Activated CD4-positive, alpha-beta T cell treated with anti-CD3 and anti-CD28 coated beads, Interleukin-2, amount 10 ng/mL, durations not matched to agents 24 days and 14 days (primary cell): ENCODE data around the gene UVRAG. TPM values are rescaled to one million over a fixed set of nuclear protein-coding genes. Genes with fewer than 3 reads are reported as not detected.

Experiments
- DNase-seq: peaks from one replicate; pipeline ENCODE4 v3.0.0; 2022
- H3K27ac Mint-ChIP-seq: one replicate; pipeline ENCODE4 v1.8.0; 2022; ENCODE audit warnings: mild to moderate bottlenecking, mixed read lengths
- H3K27me3 Mint-ChIP-seq: one replicate; pipeline ENCODE4 v1.8.0; 2022; ENCODE audit warnings: mixed read lengths
- H3K36me3 Mint-ChIP-seq: one replicate; pipeline ENCODE4 v1.8.0; 2022; ENCODE audit warnings: low read depth, mild to moderate bottlenecking, mixed read lengths
- H3K4me1 Mint-ChIP-seq: one replicate; pipeline ENCODE4 v1.8.0; 2021; ENCODE audit warnings: mixed read lengths
- H3K4me3 Mint-ChIP-seq: one replicate; pipeline ENCODE4 v1.8.0; 2022; ENCODE audit warnings: mild to moderate bottlenecking, moderate library complexity, mixed read lengths
- H3K9me3 Mint-ChIP-seq: one replicate; pipeline ENCODE4 v1.8.0; 2021; ENCODE audit warnings: mixed read lengths
- intact Hi-C: fragments of 100-400 bp; cut with micrococcal nuclease; formaldehyde crosslinking; loops from one replicate; pipeline ENCODE4 v1.15.1; 2023
- total RNA-seq: library from RNA; stranded (reverse); gene quantifications from 2 replicates; pipeline ENCODE4 v1.2.3, GENCODE V29; 2022

UVRAG gene
- total RNA-seq, 1 donor from 2014 or later, result 19.2 TPM

- DNase-seq, result no peak
- Mint-ChIP-seq H3K9me3 (no peaks in the 10 kb centered on the region), H3K27ac (no peak overlapping the region), H3K4me3 (no peak overlapping the region), H3K36me3 (peaks cover 19% of the 10 kb centered on the region), H3K4me1 (peaks cover 11% of the 10 kb centered on the region), H3K27me3 (no peaks in the 10 kb centered on the region)
- intact Hi-C loops, result no loop called here
Measured at GRCh38 chr11:76025068-76025467, 210.1 kb downstream of the UVRAG start.

- Mint-ChIP-seq H3K27ac (no peak overlapping the region), H3K27me3 (no peaks in the 10 kb centered on the region), H3K9me3 (no peaks in the 10 kb centered on the region), H3K4me3 (no peak overlapping the region), H3K36me3 (peaks cover 18% of the 10 kb centered on the region), H3K4me1 (peaks cover 11% of the 10 kb centered on the region)
- no peak for DNase-seq
- intact Hi-C loops, result no loop called here
Measured at GRCh38 chr11:76025817-76026216, 210.8 kb downstream of the UVRAG start.

- no peaks in the 10 kb centered on the region for H3K27me3 Mint-ChIP-seq
- DNase-seq, result no peak
- intact Hi-C loops, result no loop called here
- peaks cover 8% of the 10 kb centered on the region for H3K4me1 Mint-ChIP-seq
- no peak overlapping the region for H3K4me3 Mint-ChIP-seq
- H3K9me3 Mint-ChIP-seq, result no peaks in the 10 kb centered on the region
- H3K36me3 Mint-ChIP-seq, result peaks cover 15% of the 10 kb centered on the region
- H3K27ac Mint-ChIP-seq, result no peak overlapping the region
Measured at GRCh38 chr11:76026281-76026680, 211.3 kb downstream of the UVRAG start.

GRCh38 chr11:76026862-76027261, 211.9 kb downstream of the UVRAG start:
- Mint-ChIP-seq H3K36me3 (peaks cover 11% of the 10 kb centered on the region), H3K27ac (no peak overlapping the region), H3K9me3 (no peaks in the 10 kb centered on the region), H3K4me1 (peaks cover 5% of the 10 kb centered on the region), H3K4me3 (no peak overlapping the region), H3K27me3 (no peaks in the 10 kb centered on the region)
- DNase-seq, result no peak
- intact Hi-C loops, result no loop called here

- H3K27ac Mint-ChIP-seq, result no peak overlapping the region
- no peaks in the 10 kb centered on the region for H3K4me1 Mint-ChIP-seq
- H3K4me3 Mint-ChIP-seq, result no peak overlapping the region
- no peak for DNase-seq
- intact Hi-C loops, result no loop called here
- H3K9me3 Mint-ChIP-seq, result no peaks in the 10 kb centered on the region
- H3K36me3 Mint-ChIP-seq, result peaks cover 8% of the 10 kb centered on the region
- no peaks in the 10 kb centered on the region for H3K27me3 Mint-ChIP-seq
Measured at GRCh38 chr11:76030286-76030685, 215.3 kb downstream of the UVRAG start.

- Mint-ChIP-seq H3K9me3 (no peaks in the 10 kb centered on the region), H3K36me3 (peaks cover 8% of the 10 kb centered on the region), H3K4me1 (no peaks in the 10 kb centered on the region), H3K27me3 (no peaks in the 10 kb centered on the region), H3K4me3 (no peak overlapping the region), H3K27ac (no peak overlapping the region)
- DNase-seq, result no peak
- intact Hi-C loops, result no loop called here
Measured at GRCh38 chr11:76030968-76031590, 216.1 kb downstream of the UVRAG start.

GRCh38 chr11:76033699-76034098, 218.7 kb downstream of the UVRAG start:
- intact Hi-C loops, result no loop called here
- Mint-ChIP-seq H3K27me3 (no peaks in the 10 kb centered on the region), H3K4me1 (no peaks in the 10 kb centered on the region), H3K36me3 (peaks cover 2% of the 10 kb centered on the region), H3K4me3 (no peak overlapping the region), H3K9me3 (no peaks in the 10 kb centered on the region), H3K27ac (no peak overlapping the region)
- no peak for DNase-seq

- no peaks in the 10 kb centered on the region for H3K27me3 Mint-ChIP-seq
- intact Hi-C loops, result no loop called here
- no peaks in the 10 kb centered on the region for H3K4me1 Mint-ChIP-seq
- no peak for DNase-seq
- no peak overlapping the region for H3K4me3 Mint-ChIP-seq
- H3K36me3 Mint-ChIP-seq, result peaks cover 4% of the 10 kb centered on the region
- no peaks in the 10 kb centered on the region for H3K9me3 Mint-ChIP-seq
- H3K27ac Mint-ChIP-seq, result no peak overlapping the region
Measured at GRCh38 chr11:76035020-76035419, 220.0 kb downstream of the UVRAG start.

GRCh38 chr11:76038608-76039007, 223.6 kb downstream of the UVRAG start:
- peaks cover 2% of the 10 kb centered on the region for H3K36me3 Mint-ChIP-seq
- no peak for DNase-seq
- intact Hi-C loops, result no loop called here
- no peaks in the 10 kb centered on the region for H3K9me3 Mint-ChIP-seq
- H3K4me3 Mint-ChIP-seq, result no peak overlapping the region
- no peaks in the 10 kb centered on the region for H3K27me3 Mint-ChIP-seq
- no peaks in the 10 kb centered on the region for H3K4me1 Mint-ChIP-seq
- no peak overlapping the region for H3K27ac Mint-ChIP-seq

GRCh38 chr11:76041208-76041607, 226.2 kb downstream of the UVRAG start:
- H3K27me3 Mint-ChIP-seq, result no peaks in the 10 kb centered on the region
- H3K4me1 Mint-ChIP-seq, result no peaks in the 10 kb centered on the region
- H3K9me3 Mint-ChIP-seq, result peaks cover 2% of the 10 kb centered on the region
- H3K36me3 Mint-ChIP-seq, result peaks cover 3% of the 10 kb centered on the region
- no peak overlapping the region for H3K4me3 Mint-ChIP-seq
- no peak overlapping the region for H3K27ac Mint-ChIP-seq
- intact Hi-C loops, result no loop called here
- DNase-seq, result no peak

- intact Hi-C loops, result no loop called here
- peaks cover 10% of the 10 kb centered on the region for H3K36me3 Mint-ChIP-seq
- no peaks in the 10 kb centered on the region for H3K27me3 Mint-ChIP-seq
- no peaks in the 10 kb centered on the region for H3K4me1 Mint-ChIP-seq
- H3K9me3 Mint-ChIP-seq, result peaks cover 36% of the 10 kb centered on the region
- no peak overlapping the region for H3K27ac Mint-ChIP-seq
- no peak for DNase-seq
- H3K4me3 Mint-ChIP-seq, result no peak overlapping the region
Measured at GRCh38 chr11:76044750-76045320, 229.8 kb downstream of the UVRAG start.

- Mint-ChIP-seq H3K27ac (no peak overlapping the region), H3K4me1 (no peaks in the 10 kb centered on the region), H3K9me3 (peaks cover 39% of the 10 kb centered on the region), H3K4me3 (no peak overlapping the region), H3K36me3 (peaks cover 12% of the 10 kb centered on the region), H3K27me3 (no peaks in the 10 kb centered on the region)
- no peak for DNase-seq
- intact Hi-C loops, result no loop called here
Measured at GRCh38 chr11:76047231-76047630, 232.2 kb downstream of the UVRAG start.

GRCh38 chr11:76047766-76048165, 232.8 kb downstream of the UVRAG start:
- Mint-ChIP-seq H3K9me3 (peaks cover 39% of the 10 kb centered on the region), H3K36me3 (peaks cover 14% of the 10 kb centered on the region), H3K4me3 (no peak overlapping the region), H3K4me1 (no peaks in the 10 kb centered on the region), H3K27me3 (no peaks in the 10 kb centered on the region), H3K27ac (no peak overlapping the region)
- no peak for DNase-seq
- intact Hi-C loops, result no loop called here

GRCh38 chr11:76048763-76049162, 233.8 kb downstream of the UVRAG start:
- H3K27me3 Mint-ChIP-seq, result no peaks in the 10 kb centered on the region
- no peak overlapping the region for H3K4me3 Mint-ChIP-seq
- peak; percentile 64 for DNase-seq
- intact Hi-C loops, result no loop called here
- H3K36me3 Mint-ChIP-seq, result peaks cover 18% of the 10 kb centered on the region
- H3K4me1 Mint-ChIP-seq, result no peaks in the 10 kb centered on the region
- peaks cover 42% of the 10 kb centered on the region for H3K9me3 Mint-ChIP-seq
- H3K27ac Mint-ChIP-seq, result no peak overlapping the region

GRCh38 chr11:76049511-76049910, 234.5 kb downstream of the UVRAG start:
- Mint-ChIP-seq H3K27ac (no peak overlapping the region), H3K27me3 (no peaks in the 10 kb centered on the region), H3K36me3 (peaks cover 18% of the 10 kb centered on the region), H3K4me3 (no peak overlapping the region), H3K4me1 (no peaks in the 10 kb centered on the region), H3K9me3 (peaks cover 42% of the 10 kb centered on the region)
- intact Hi-C loops, result no loop called here
- DNase-seq, result no peak
